ENCODE measurements around the gene CIART.
"Not testable (repeated sequence)": the region's sequence is repeated elsewhere in the genome, so short reads cannot be mapped to it uniquely, and the experiment has no call there.

The CIART gene, protein sequence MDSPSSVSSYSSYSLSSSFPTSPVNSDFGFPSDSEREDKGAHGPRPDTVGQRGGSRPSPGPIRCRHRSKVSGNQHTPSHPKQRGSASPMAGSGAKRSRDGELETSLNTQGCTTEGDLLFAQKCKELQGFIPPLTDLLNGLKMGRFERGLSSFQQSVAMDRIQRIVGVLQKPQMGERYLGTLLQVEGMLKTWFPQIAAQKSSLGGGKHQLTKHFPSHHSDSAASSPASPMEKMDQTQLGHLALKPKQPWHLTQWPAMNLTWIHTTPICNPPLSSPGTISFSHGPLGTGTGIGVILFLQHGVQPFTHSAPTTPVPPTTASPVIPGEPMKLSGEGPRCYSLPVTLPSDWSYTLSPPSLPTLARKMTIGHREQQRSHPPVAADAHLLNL

DNA sequence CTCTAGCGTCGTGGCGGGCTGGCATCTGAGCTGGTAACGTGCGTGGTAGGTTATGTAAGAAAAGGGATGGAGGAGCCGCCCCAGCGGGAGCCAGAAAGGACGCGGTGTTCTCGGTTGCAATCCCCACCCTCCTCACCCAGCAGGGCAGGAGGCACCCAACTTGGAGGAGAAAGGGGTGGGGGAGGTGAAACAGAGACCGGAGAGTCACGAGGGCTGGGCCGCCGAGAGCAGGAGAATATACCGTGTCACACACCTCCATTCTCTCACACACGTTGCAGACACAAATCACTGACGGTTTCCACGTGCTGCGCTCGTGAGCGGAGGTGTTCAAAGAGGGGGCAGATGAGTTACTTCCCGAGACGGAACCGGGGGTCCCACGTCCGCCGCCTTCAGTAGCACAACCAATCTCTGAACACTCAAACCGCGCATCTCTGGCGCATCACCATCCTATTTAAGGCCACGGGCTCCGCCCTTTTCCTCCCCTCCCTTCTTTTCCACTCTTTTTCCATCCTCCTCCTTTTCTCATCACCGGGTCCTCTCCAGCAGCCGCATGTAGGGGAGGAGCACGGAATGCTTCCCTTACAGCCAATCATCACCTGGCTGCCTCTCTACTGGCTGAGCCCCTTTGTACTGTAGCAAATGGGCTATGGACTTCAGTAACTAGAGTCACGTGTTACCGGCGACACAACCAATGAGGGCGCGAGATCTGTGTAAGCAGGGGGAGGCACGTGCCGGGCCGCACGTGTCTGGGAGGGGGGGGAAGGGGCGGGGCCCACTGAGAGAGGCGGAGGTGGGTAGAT lies at the start of gene CIART:
Gene CIART (plus strand): TSS at position 797 of the 800 bp plus-strand sequence. CDS start 714 bp downstream, outside the sequence.
- no peaks in the 10 kb centered on the region for H3K9me3 ChIP-seq (ENCODE audit: control insufficient read depth, insufficient read depth, low read length)

GRCh38 chr1:150232921-150233320 lies 49.4 kb upstream of the CIART start:
- H3K9ac ChIP-seq (ENCODE audit: low read depth, low read length), result not testable (repeated sequence)

More for the DNA sequence above, at the start of gene CIART:
- Histone ChIP-seq H3K36me3 (ENCODE audit: insufficient read depth, low read length) (peaks cover 5% of the 10 kb centered on the region; the same call in 1 of the 2 replicates), H3K9ac (ENCODE audit: low read depth, low read length) (peak within 1 kb of the TSS; percentile 74), H3K4me1 (ENCODE audit: insufficient read depth, low read length) (no peaks in the 10 kb centered on the region; the same call in 1 of the 2 replicates)

GRCh38 chr1:150233359-150234308 lies 48.7 kb upstream of the CIART start:
- Histone ChIP-seq H3K36me3 (ENCODE audit: insufficient read depth, low read length) (peaks cover 5% of the 10 kb centered on the region; the same call in 1 of the 2 replicates), H3K9ac (ENCODE audit: low read depth, low read length) (peak overlapping the region; percentile 96), H3K9me3 (ENCODE audit: control insufficient read depth, insufficient read depth, low read length) (no peaks in the 10 kb centered on the region), H3K4me1 (ENCODE audit: insufficient read depth, low read length) (peaks cover 10% of the 10 kb centered on the region)

More at GRCh38 chr1:150232921-150233320, 49.4 kb upstream of the CIART start:
- not testable (repeated sequence) for H3K9me3 ChIP-seq (ENCODE audit: control insufficient read depth, insufficient read depth, low read length); H3K36me3 ChIP-seq (ENCODE audit: insufficient read depth, low read length)
- peaks cover 10% of the 10 kb centered on the region for H3K4me1 ChIP-seq (ENCODE audit: insufficient read depth, low read length)

DNA sequence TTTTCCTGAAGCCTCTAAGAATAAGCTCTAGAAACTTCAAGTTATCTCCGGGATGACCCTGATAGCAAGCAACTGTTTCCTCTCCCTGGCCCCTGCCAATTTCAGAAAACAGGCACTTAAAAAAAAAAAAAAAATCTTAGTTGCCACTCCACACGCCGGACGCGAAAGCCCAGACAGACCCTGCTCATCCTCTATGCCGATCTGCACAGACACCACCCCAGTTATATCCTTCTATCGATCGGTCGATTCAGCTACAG lies 48.1 kb upstream of the CIART start:
- peaks cover 10% of the 10 kb centered on the region for H3K4me1 ChIP-seq (ENCODE audit: insufficient read depth, low read length)

GRCh38 chr1:150234566-150235293 lies 47.6 kb upstream of the CIART start:
- no peaks in the 10 kb centered on the region; the same call in 1 of the 2 replicates for H3K9me3 ChIP-seq (ENCODE audit: control insufficient read depth, insufficient read depth, low read length)
- peak overlapping the region; percentile 96 for H3K9ac ChIP-seq (ENCODE audit: low read depth, low read length)
- H3K4me1 ChIP-seq (ENCODE audit: insufficient read depth, low read length), result peaks cover 10% of the 10 kb centered on the region
- H3K36me3 ChIP-seq (ENCODE audit: insufficient read depth, low read length), result peaks cover 5% of the 10 kb centered on the region; the same call in 1 of the 2 replicates

More for the DNA sequence above, 48.1 kb upstream of the CIART start:
- H3K9ac ChIP-seq (ENCODE audit: low read depth, low read length), result peak overlapping the region; percentile 96
- no peaks in the 10 kb centered on the region for H3K9me3 ChIP-seq (ENCODE audit: control insufficient read depth, insufficient read depth, low read length)
- peaks cover 5% of the 10 kb centered on the region; the same call in 1 of the 2 replicates for H3K36me3 ChIP-seq (ENCODE audit: insufficient read depth, low read length)

GRCh38 chr1:150235294-150235851 lies 47.0 kb upstream of the CIART start:
- peaks cover 5% of the 10 kb centered on the region; the same call in 1 of the 2 replicates for H3K36me3 ChIP-seq (ENCODE audit: insufficient read depth, low read length)
- peak overlapping the region; percentile 96 for H3K9ac ChIP-seq (ENCODE audit: low read depth, low read length)
- H3K9me3 ChIP-seq (ENCODE audit: control insufficient read depth, insufficient read depth, low read length), result no peaks in the 10 kb centered on the region; the same call in 1 of the 2 replicates
- peaks cover 10% of the 10 kb centered on the region for H3K4me1 ChIP-seq (ENCODE audit: insufficient read depth, low read length)

DNA sequence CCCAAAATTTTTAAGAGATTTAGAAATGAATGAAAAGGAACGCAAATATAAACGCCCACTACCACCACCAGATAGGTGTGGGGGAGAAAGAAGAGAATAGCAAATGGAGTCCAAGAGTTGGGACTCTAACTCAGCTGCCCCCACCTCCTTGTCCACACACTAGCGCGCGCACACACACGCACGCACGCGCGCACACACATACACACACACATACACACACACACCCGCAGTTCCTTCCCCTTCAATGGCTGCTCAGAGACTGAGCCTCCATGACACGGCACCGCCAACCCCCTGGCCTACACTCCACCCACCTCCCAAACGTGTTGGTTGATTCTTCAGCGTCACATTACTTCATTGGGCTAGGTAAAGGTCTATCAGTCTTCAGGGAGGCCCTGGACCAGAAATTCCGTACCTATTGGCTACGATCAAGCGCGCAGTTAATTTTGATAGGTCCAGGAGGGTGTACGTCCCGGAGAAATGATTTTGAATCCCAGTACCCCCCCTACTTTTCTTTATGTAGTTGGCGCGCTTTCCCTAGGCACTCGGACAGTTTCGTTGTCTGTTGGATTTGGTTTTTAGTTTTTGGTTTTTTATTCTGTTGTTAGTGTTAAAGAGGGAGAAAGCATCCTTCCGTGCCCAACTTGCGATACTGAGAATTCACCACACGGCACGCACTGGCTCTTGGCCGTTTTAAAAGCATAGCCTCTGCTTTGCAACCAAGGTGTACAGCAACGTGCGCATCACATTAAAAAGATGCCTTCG lies 46.3 kb upstream of the CIART start, which contains the start of gene ANP32E:
Gene ANP32E (minus strand): TSS at position 261 of the 762 bp plus-strand sequence. CDS start 326 bp downstream, outside the sequence.
- peaks cover 5% of the 10 kb centered on the region; the same call in 1 of the 2 replicates for H3K36me3 ChIP-seq (ENCODE audit: insufficient read depth, low read length)
- H3K9me3 ChIP-seq (ENCODE audit: control insufficient read depth, insufficient read depth, low read length), result no peaks in the 10 kb centered on the region; the same call in 1 of the 2 replicates
- H3K9ac ChIP-seq (ENCODE audit: low read depth, low read length), result peak within 1 kb of the TSS; percentile 96

GRCh38 chr1:150236614-150237100 lies 45.7 kb upstream of the CIART start:
- H3K36me3 ChIP-seq (ENCODE audit: insufficient read depth, low read length), result peaks cover 1% of the 10 kb centered on the region; the same call in 1 of the 2 replicates
- peak overlapping the region; percentile 72 for H3K9ac ChIP-seq (ENCODE audit: low read depth, low read length)
- H3K4me1 ChIP-seq (ENCODE audit: insufficient read depth, low read length), result peaks cover 10% of the 10 kb centered on the region
- no peaks in the 10 kb centered on the region; the same call in 1 of the 2 replicates for H3K9me3 ChIP-seq (ENCODE audit: control insufficient read depth, insufficient read depth, low read length)

More for the DNA sequence above, 46.3 kb upstream of the CIART start, which contains the start of gene ANP32E:
- peaks cover 10% of the 10 kb centered on the region for H3K4me1 ChIP-seq (ENCODE audit: insufficient read depth, low read length)

- H3K9ac ChIP-seq (ENCODE audit: low read depth, low read length); H3K36me3 ChIP-seq (ENCODE audit: insufficient read depth, low read length); H3K9me3 ChIP-seq (ENCODE audit: control insufficient read depth, insufficient read depth, low read length): not testable (repeated sequence)
- peaks cover 10% of the 10 kb centered on the region for H3K4me1 ChIP-seq (ENCODE audit: insufficient read depth, low read length)
Observed at GRCh38 chr1:150237176-150237575, 45.2 kb upstream of the CIART start.

GRCh38 chr1:150237746-150238145 lies 44.6 kb upstream of the CIART start:
- Histone ChIP-seq H3K36me3 (ENCODE audit: insufficient read depth, low read length) (no peaks in the 10 kb centered on the region), H3K4me1 (ENCODE audit: insufficient read depth, low read length) (peaks cover 10% of the 10 kb centered on the region), H3K9ac (ENCODE audit: low read depth, low read length) (no peak overlapping the region), H3K9me3 (ENCODE audit: control insufficient read depth, insufficient read depth, low read length) (no peaks in the 10 kb centered on the region; the same call in 1 of the 2 replicates)

DNA sequence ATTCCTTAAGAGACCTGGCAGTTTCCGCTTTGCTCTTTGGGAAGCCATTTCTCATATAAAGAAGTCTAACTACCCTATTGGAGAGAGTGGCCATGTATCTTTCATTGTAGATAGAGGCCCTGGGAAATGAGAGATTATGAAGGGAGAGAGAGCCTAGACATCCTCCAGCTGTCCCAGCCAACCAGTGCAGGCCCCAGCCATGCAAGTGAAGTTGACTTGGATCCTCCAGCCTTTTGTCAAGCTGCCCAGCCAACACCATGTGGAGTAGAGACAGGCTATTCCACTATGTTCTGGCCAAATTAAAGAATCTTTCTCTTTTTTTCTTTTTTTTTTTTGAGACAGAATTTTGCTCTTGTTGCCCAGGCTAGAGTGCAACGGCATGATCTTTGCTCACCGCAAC lies 39.4 kb upstream of the CIART start:
- Histone ChIP-seq H3K9me3 (ENCODE audit: control insufficient read depth, insufficient read depth, low read length) (no peaks in the 10 kb centered on the region; the same call in 1 of the 2 replicates), H3K9ac (ENCODE audit: low read depth, low read length) (no peak overlapping the region), H3K4me1 (ENCODE audit: insufficient read depth, low read length) (no peaks in the 10 kb centered on the region), H3K36me3 (ENCODE audit: insufficient read depth, low read length) (no peaks in the 10 kb centered on the region)

GRCh38 chr1:150249936-150250335 lies 32.4 kb upstream of the CIART start:
- Histone ChIP-seq H3K9me3 (ENCODE audit: control insufficient read depth, insufficient read depth, low read length) (no peaks in the 10 kb centered on the region), H3K36me3 (ENCODE audit: insufficient read depth, low read length) (no peaks in the 10 kb centered on the region), H3K4me1 (ENCODE audit: insufficient read depth, low read length) (no peaks in the 10 kb centered on the region), H3K9ac (ENCODE audit: low read depth, low read length) (no peak overlapping the region; the same call in 1 of the 2 replicates)
